ENCODE data around the gene CHAD. TPM values are rescaled to one million over a fixed set of nuclear protein-coding genes. Genes with fewer than 3 reads are reported as not detected.

Gene CHAD
- total and polyA plus RNA-seq, 2 of the 4 experiments (the other 2 are of a cell fraction) = 0.03 TPM; not detected in 1

GRCh38 chr17:50473901-50474300 is 5.2 kb upstream of the CHAD start:
- H2BK20ac ChIP-seq (ENCODE audit: low read depth, low read length) = no peak overlapping the region
- no peak overlapping the region for H3K23ac ChIP-seq (ENCODE audit: low read depth, low read length)
- no peak overlapping the region for H2BK5ac ChIP-seq (ENCODE audit: low read depth, low read length, poor library complexity, severe bottlenecking)
- peaks cover 0 to 1% of the 10 kb centered on the region in 2 experiments; a peak in 1 of 4 replicates for H3K79me1 ChIP-seq (ENCODE audit: low read depth in 1 of 2, low read length in 2 of 2)
- no peaks in the 10 kb centered on the region; the same call in 1 of the 2 replicates for H3K4me1 ChIP-seq (ENCODE audit: control insufficient read depth, insufficient read depth, low read length)
- H3K9ac ChIP-seq (ENCODE audit: low read depth, low read length) = no peak overlapping the region
- H3K27me3 ChIP-seq (ENCODE audit: control insufficient read depth, insufficient read depth, low read length) = peaks cover 8% of the 10 kb centered on the region; the same call in 1 of the 2 replicates
- H3K18ac ChIP-seq (ENCODE audit: low read depth, low read length) = no peak overlapping the region
- peaks cover 14% of the 10 kb centered on the region; the same call in 1 of the 2 replicates for H3K36me3 ChIP-seq (ENCODE audit: control insufficient read depth, insufficient read depth, low read length)
- no TSS peak for BruUV-seq (replicated peaks)
- intact Hi-C loops (cut with micrococcal nuclease) = no loop called here
- no peaks in the 10 kb centered on the region for H4K20me1 ChIP-seq (ENCODE audit: insufficient read depth, low read length)
- CTCF ChIA-PET = no interaction called here
- DNase-seq (no peak), ATAC-seq (ENCODE audit: low read depth) (no peak)
- H3K4ac ChIP-seq (ENCODE audit: low read depth, low read length) = no peak overlapping the region
- H3K4me2 ChIP-seq (ENCODE audit: low read depth, low read length) = no peak overlapping the region
- H4K91ac ChIP-seq (ENCODE audit: insufficient read depth, low read depth, low read length) = no peak overlapping the region
- no peaks in the 10 kb centered on the region for H3K9me3 ChIP-seq (ENCODE audit: control insufficient read depth, insufficient read depth, low read length)
- H3K14ac ChIP-seq (replicated peaks; ENCODE audit: low read depth, low read length) = no peak overlapping the region
- H3K56ac ChIP-seq (ENCODE audit: extremely low read depth, insufficient read depth, low read length) = no peak overlapping the region
- 90% methylated on average over 3 of the region's 11 CpGs; no CpG with 5 or more reads in 1 of the 2 experiments for WGBS, 2 experiments (ENCODE audit: extremely low coverage in 2 of 2, insufficient read length in 1 of 2)
- H4K5ac ChIP-seq (ENCODE audit: low read depth, low read length) = no peak overlapping the region
- TF ChIP-seq CTCF (conservative IDR thresholded peaks at IDR 0.05; ENCODE audit: low read depth, low read length) = no peak
- TF ChIP-seq NFE2L2 (IDR thresholded peaks at IDR 0.05; ENCODE audit: low read depth, low read length) = no peak
- no peak for TF ChIP-seq SMC3 (IDR thresholded peaks at IDR 0.05; ENCODE audit: low read depth, low read length)
- no peak for TF ChIP-seq RFX5 (IDR thresholded peaks at IDR 0.05; ENCODE audit: low read depth, low read length)
- no peak for TF ChIP-seq POLR2A (IDR thresholded peaks at IDR 0.05; ENCODE audit: low read depth, low read length)
- no peak for TF ChIP-seq MAZ (IDR thresholded peaks at IDR 0.05; ENCODE audit: borderline replicate concordance, low read depth, low read length)
- TF ChIP-seq, protein P1, sequence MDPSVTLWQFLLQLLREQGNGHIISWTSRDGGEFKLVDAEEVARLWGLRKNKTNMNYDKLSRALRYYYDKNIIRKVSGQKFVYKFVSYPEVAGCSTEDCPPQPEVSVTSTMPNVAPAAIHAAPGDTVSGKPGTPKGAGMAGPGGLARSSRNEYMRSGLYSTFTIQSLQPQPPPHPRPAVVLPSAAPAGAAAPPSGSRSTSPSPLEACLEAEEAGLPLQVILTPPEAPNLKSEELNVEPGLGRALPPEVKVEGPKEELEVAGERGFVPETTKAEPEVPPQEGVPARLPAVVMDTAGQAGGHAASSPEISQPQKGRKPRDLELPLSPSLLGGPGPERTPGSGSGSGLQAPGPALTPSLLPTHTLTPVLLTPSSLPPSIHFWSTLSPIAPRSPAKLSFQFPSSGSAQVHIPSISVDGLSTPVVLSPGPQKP (IDR thresholded peaks at IDR 0.05; ENCODE audit: borderline replicate concordance, low read depth, low read length) = no peak
- TF ChIP-seq RAD21 (IDR thresholded peaks at IDR 0.05; ENCODE audit: low read length) = no peak
- TF ChIP-seq, protein P2, sequence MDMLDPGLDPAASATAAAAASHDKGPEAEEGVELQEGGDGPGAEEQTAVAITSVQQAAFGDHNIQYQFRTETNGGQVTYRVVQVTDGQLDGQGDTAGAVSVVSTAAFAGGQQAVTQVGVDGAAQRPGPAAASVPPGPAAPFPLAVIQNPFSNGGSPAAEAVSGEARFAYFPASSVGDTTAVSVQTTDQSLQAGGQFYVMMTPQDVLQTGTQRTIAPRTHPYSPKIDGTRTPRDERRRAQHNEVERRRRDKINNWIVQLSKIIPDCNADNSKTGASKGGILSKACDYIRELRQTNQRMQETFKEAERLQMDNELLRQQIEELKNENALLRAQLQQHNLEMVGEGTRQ (IDR thresholded peaks at IDR 0.05; ENCODE audit: low read depth, low read length) = no peak
- no peak for TF ChIP-seq RCOR1 (IDR thresholded peaks at IDR 0.05; ENCODE audit: insufficient replicate concordance, low read length)
- TF ChIP-seq CHD1 (IDR thresholded peaks at IDR 0.05; ENCODE audit: low read depth, low read length) = no peak
- no peak for TF ChIP-seq BHLHE40 (IDR thresholded peaks at IDR 0.05; ENCODE audit: low read depth, low read length)
- no peak for TF ChIP-seq MAFK (IDR thresholded peaks at IDR 0.05; ENCODE audit: low read depth, low read length)
- TF ChIP-seq FOS (IDR thresholded peaks at IDR 0.05; ENCODE audit: low read depth, low read length) = no peak
- no peak for TF ChIP-seq MXI1 (IDR thresholded peaks at IDR 0.05; ENCODE audit: borderline replicate concordance, low read depth, low read length)
- TF ChIP-seq CEBPB (IDR thresholded peaks at IDR 0.05; ENCODE audit: low read depth, low read length) = no peak
- H3K9me1 ChIP-seq (ENCODE audit: insufficient read depth, low read length) = peaks cover 7% of the 10 kb centered on the region; the same call in 1 of the 2 replicates
- in situ Hi-C loops (cut with MboI; ENCODE audit: low sequenced_read_pairs) = no loop called here
- H3K27ac ChIP-seq (ENCODE audit: insufficient read depth, low read length) = no peak overlapping the region
- H2BK15ac ChIP-seq (ENCODE audit: low read depth, low read length) = no peak overlapping the region
- no peak overlapping the region for H2AK9ac ChIP-seq (replicated peaks; ENCODE audit: low read depth, low read length, poor library complexity)
- H2AK5ac ChIP-seq (ENCODE audit: low read depth, low read length) = no peak overlapping the region
- no peak overlapping the region for H2BK120ac ChIP-seq (ENCODE audit: low read depth, low read length)
- no peak overlapping the region for H3K4me3 ChIP-seq (ENCODE audit: insufficient read depth, low read depth, low read length)
- POLR2A ChIA-PET (ENCODE audit: unreplicated experiment) = no interaction called here
- H4K8ac ChIP-seq (ENCODE audit: low read depth in 2 of 2, low read length in 2 of 2) = no peak overlapping the region
- dilution Hi-C loops (cut with HindIII; ENCODE audit: low sequenced_read_pairs, unreplicated experiment) = no loop called here
- H2AFZ ChIP-seq (replicated peaks; ENCODE audit: low read length, poor library complexity) = no peak overlapping the region
